Measurements from ENCODE around the gene GTF2E1.
"Not testable (repeated sequence)": the region's sequence is repeated elsewhere in the genome, so short reads cannot be mapped to it uniquely, and the experiment has no call there.

The GTF2E1 gene

GRCh38 chr3:120753810-120754209 lies 11.3 kb downstream of the GTF2E1 start:
- DNase-seq (ENCODE audit: low spot score): no peak

GRCh38 chr3:120756061-120756460 lies 13.5 kb downstream of the GTF2E1 start:
- no peak for DNase-seq (ENCODE audit: low spot score)

- not testable (repeated sequence) for DNase-seq (ENCODE audit: low spot score)
These were observed 16.0 kb downstream of the GTF2E1 start for GRCh38 chr3:120758551-120758950.

GRCh38 chr3:120762615-120763014 lies 20.1 kb downstream of the GTF2E1 start:
- DNase-seq (ENCODE audit: low spot score): no peak

GRCh38 chr3:120763601-120764000 lies 21.1 kb downstream of the GTF2E1 start:
- DNase-seq (ENCODE audit: low spot score): no peak

GRCh38 chr3:120764206-120764605 lies 21.7 kb downstream of the GTF2E1 start:
- no peak for DNase-seq (ENCODE audit: low spot score)

GRCh38 chr3:120765830-120766493 lies 23.4 kb downstream of the GTF2E1 start:
- DNase-seq (ENCODE audit: low spot score): no peak

GRCh38 chr3:120766576-120766975 lies 24.0 kb downstream of the GTF2E1 start:
- no peak for DNase-seq (ENCODE audit: low spot score)

- no peak for DNase-seq (ENCODE audit: low spot score)
These were observed 24.6 kb downstream of the GTF2E1 start for GRCh38 chr3:120767106-120767505.

GRCh38 chr3:120769436-120769835 lies 26.9 kb downstream of the GTF2E1 start:
- DNase-seq (ENCODE audit: low spot score): no peak

GRCh38 chr3:120770891-120771290 lies 28.3 kb downstream of the GTF2E1 start:
- DNase-seq (ENCODE audit: low spot score): no peak

- no peak for DNase-seq (ENCODE audit: low spot score)
These were observed 29.5 kb downstream of the GTF2E1 start for GRCh38 chr3:120772081-120772480.

- no peak for DNase-seq (ENCODE audit: low spot score)
These were observed 31.4 kb downstream of the GTF2E1 start for GRCh38 chr3:120773932-120774331.

- no peak for DNase-seq (ENCODE audit: low spot score)
These were observed 32.9 kb downstream of the GTF2E1 start for GRCh38 chr3:120775411-120775810.

- no peak for DNase-seq (ENCODE audit: low spot score)
These were observed 36.2 kb downstream of the GTF2E1 start for GRCh38 chr3:120778776-120779175.

GRCh38 chr3:120780977-120781376 lies 38.4 kb downstream of the GTF2E1 start:
- no peak for DNase-seq (ENCODE audit: low spot score)

- not testable (repeated sequence) for DNase-seq (ENCODE audit: low spot score)
These were observed 43.3 kb downstream of the GTF2E1 start for GRCh38 chr3:120785832-120786231.

GRCh38 chr3:120791010-120791409 lies 48.5 kb downstream of the GTF2E1 start:
- DNase-seq (ENCODE audit: low spot score): no peak

GRCh38 chr3:120791913-120792312 lies 49.4 kb downstream of the GTF2E1 start:
- no peak for DNase-seq (ENCODE audit: low spot score)

- DNase-seq (ENCODE audit: low spot score): no peak
These were observed 51.1 kb downstream of the GTF2E1 start for GRCh38 chr3:120793601-120794000.

- peak; percentile 74 for DNase-seq (ENCODE audit: low spot score)
These were observed 52.6 kb downstream of the GTF2E1 start for GRCh38 chr3:120795017-120795648.

- DNase-seq (ENCODE audit: low spot score): no peak
These were observed 53.4 kb downstream of the GTF2E1 start for GRCh38 chr3:120795959-120796358.

- DNase-seq (ENCODE audit: low spot score): no peak
These were observed 54.4 kb downstream of the GTF2E1 start for GRCh38 chr3:120796976-120797375.

- DNase-seq (ENCODE audit: low spot score): no peak
These were observed 55.3 kb downstream of the GTF2E1 start for GRCh38 chr3:120797857-120798256.

Measured in CD4-positive, alpha-beta T cell treated with Interleukin-6 at 100 ng/mL for 8 hours (primary cell).